Upper lobe of right lung (tissue), 1 donor: ENCODE data around the gene GARS1. TPM values are rescaled to one million over a fixed set of nuclear protein-coding genes. Genes with fewer than 3 reads are reported as not detected.

Experiments used
- ATAC-seq: fragments of 200-7000 bp; cut with Tn5 transposase; one replicate; pipeline ENCODE4 v1.9.1; 2020; ENCODE audit warnings: mild to moderate bottlenecking, moderate library complexity
- DNase-seq: peaks from one replicate; pipeline ENCODE4 v3.0.0-alpha.2; 2020
- H3K27ac ChIP-seq: fragments of 200-600 bp; one replicate; pipeline ENCODE4 v1.8.0; 2022
- H3K27me3 ChIP-seq: fragments of 200-600 bp; one replicate; pipeline ENCODE4 v1.8.0; 2022; ENCODE audit warnings: mild to moderate bottlenecking
- H3K36me3 ChIP-seq: fragments of 200-600 bp; one replicate; pipeline ENCODE4 v1.8.0; 2022
- H3K4me1 ChIP-seq: fragments of 200-600 bp; one replicate; pipeline ENCODE4 v1.8.0; 2022
- H3K4me3 ChIP-seq: fragments of 200-600 bp; one replicate; pipeline ENCODE4 v1.8.0; 2022; ENCODE audit warnings: mild to moderate bottlenecking
- H3K9me3 ChIP-seq: fragments of 200-600 bp; one replicate; pipeline ENCODE4 v1.8.0; 2022
- intact Hi-C: fragments of 100-400 bp; cut with DNase I; formaldehyde crosslinking; loops from one replicate; pipeline ENCODE4 v1.11.0; 2022
- total RNA-seq: library from RNA; stranded (reverse); fragmentation: NEBNext Ultra II Directional; extraction: Animal tissue kit (Norgen Biotek cat#: 25700); gene quantifications from one replicate; pipeline ENCODE4 v1.2.1, GENCODE V29; 2021
- TF ChIP-seq, protein P1 (sequence below): fragments of 200-600 bp; IDR thresholded peaks from one replicate; pipeline ENCODE4 v1.8.0; 2022; ENCODE audit warnings: antibody characterized with exemption
- donor health status: DM: no; HTN: yes; CAD: no; lungs with severe emphysema.

Gene GARS1
- total RNA-seq, 1 donor from 2014 or later = 68.4 TPM

DNA sequence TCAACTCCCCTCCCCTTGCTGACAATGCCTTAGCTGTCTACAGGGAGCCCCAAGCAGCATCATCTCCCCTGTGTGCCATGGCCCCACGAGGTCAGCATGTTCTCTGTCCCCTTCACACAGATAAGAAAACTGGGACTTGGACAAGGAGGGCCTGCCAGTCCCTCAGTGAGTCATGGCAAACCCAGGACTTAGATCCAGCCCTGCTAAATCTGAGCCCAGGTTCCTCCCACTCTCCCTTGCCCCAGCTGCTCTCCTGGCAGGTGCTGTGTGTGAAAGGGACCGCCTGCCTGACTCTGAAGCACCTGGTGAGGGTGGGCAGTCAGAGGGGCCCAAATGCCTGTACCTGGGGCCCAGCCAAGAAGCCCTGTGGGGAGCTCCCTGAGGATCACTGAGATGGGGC, 80.2 kb downstream of the GARS1 start:
- H3K9me3 ChIP-seq = no peaks in the 10 kb centered on the region
- peaks cover 12% of the 10 kb centered on the region for H3K27me3 ChIP-seq
- intact Hi-C loops = no loop called here
- TF ChIP-seq, protein P1, sequence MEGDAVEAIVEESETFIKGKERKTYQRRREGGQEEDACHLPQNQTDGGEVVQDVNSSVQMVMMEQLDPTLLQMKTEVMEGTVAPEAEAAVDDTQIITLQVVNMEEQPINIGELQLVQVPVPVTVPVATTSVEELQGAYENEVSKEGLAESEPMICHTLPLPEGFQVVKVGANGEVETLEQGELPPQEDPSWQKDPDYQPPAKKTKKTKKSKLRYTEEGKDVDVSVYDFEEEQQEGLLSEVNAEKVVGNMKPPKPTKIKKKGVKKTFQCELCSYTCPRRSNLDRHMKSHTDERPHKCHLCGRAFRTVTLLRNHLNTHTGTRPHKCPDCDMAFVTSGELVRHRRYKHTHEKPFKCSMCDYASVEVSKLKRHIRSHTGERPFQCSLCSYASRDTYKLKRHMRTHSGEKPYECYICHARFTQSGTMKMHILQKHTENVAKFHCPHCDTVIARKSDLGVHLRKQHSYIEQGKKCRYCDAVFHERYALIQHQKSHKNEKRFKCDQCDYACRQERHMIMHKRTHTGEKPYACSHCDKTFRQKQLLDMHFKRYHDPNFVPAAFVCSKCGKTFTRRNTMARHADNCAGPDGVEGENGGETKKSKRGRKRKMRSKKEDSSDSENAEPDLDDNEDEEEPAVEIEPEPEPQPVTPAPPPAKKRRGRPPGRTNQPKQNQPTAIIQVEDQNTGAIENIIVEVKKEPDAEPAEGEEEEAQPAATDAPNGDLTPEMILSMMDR = no peak
- no peaks in the 10 kb centered on the region for H3K4me1 ChIP-seq
- no peaks in the 10 kb centered on the region for H3K36me3 ChIP-seq
- ATAC-seq (no peak), DNase-seq (no peak)
- H3K4me3 ChIP-seq = no peak overlapping the region
- no peak overlapping the region for H3K27ac ChIP-seq

DNA sequence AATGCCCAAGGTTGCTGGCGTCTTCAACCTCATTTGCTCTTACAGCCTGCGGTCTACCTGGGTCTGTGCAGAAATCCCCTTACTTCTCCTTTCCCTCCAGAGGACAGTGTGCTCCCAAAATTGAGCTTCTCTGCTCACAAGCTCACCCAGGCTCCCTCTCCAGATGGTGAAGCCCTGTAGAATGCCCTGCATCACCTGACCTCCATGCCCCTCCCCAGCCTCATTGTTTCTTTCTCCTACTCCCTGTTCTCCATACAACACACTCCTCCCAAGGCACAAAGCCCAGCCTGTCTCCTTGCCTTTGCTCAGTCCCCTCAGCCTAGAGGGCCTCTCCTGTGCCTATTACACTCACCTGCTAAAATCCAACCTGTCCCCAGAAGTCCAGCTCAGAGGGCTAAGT, 84.1 kb downstream of the GARS1 start:
- H3K9me3 ChIP-seq = no peaks in the 10 kb centered on the region
- H3K27me3 ChIP-seq = peaks cover 49% of the 10 kb centered on the region
- intact Hi-C loops = no loop called here
- no peak overlapping the region for H3K4me3 ChIP-seq
- DNase-seq = no peak
- TF ChIP-seq, protein P1 = no peak
- no peaks in the 10 kb centered on the region for H3K36me3 ChIP-seq
- no peak for ATAC-seq
- peaks cover 17% of the 10 kb centered on the region for H3K4me1 ChIP-seq
- no peak overlapping the region for H3K27ac ChIP-seq

DNA sequence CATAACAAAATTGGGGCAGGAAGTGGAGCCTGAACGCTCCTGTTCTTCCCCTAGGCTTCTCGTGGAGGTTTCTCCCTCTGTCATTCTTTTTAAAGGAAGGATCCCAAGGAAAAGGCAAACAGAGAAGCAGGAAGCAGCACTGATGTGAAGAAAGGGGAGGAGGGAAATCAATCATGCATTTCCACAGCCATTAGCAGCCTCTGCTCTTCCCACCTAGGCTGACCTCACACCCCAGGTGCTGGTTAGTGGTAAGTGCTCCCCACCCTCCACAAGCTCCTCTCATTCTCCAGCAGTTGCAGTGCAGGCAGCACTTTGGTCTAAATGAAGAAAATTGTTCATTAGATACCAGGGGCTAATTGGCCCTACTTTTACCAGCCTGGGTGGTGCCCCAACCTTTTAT, 85.0 kb downstream of the GARS1 start:
- Histone ChIP-seq H3K4me3 (no peak overlapping the region), H3K36me3 (no peaks in the 10 kb centered on the region), H3K27ac (no peak overlapping the region), H3K9me3 (no peaks in the 10 kb centered on the region), H3K4me1 (peaks cover 17% of the 10 kb centered on the region), H3K27me3 (peaks cover 54% of the 10 kb centered on the region)
- DNase-seq = no peak
- ATAC-seq = no peak
- TF ChIP-seq, protein P1 = no peak
- intact Hi-C loops = no loop called here

DNA sequence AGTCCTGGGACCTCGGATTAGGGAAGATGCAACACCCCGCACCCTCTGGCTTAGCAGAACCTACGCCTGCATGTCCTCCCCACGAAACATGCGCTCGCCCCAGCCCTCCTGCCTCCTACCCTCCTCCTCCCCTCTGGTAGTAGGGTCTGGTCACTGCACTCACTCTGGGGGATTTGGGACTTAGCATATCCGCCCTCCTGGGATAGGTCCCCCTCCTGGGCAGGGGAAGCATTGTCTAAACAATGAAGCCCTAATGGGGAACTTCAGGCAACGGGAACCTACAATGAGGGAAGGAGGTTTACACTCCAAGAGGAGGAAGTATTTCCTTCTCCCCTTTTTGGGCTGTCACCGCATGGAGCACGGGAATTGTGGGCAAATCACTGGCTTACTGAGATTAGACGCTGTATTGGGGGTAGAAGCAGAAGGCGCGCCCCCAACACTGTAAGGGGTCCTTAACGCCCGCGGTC, 86.7 kb downstream of the GARS1 start:
- Histone ChIP-seq H3K36me3 (no peaks in the 10 kb centered on the region), H3K9me3 (no peaks in the 10 kb centered on the region), H3K4me3 (peak overlapping the region; percentile 46), H3K27me3 (peaks cover 54% of the 10 kb centered on the region), H3K27ac (no peak overlapping the region), H3K4me1 (peaks cover 17% of the 10 kb centered on the region)
- ATAC-seq = peak; percentile 2
- TF ChIP-seq, protein P1 = no peak
- DNase-seq = no peak
- intact Hi-C loops = no loop called here

DNA sequence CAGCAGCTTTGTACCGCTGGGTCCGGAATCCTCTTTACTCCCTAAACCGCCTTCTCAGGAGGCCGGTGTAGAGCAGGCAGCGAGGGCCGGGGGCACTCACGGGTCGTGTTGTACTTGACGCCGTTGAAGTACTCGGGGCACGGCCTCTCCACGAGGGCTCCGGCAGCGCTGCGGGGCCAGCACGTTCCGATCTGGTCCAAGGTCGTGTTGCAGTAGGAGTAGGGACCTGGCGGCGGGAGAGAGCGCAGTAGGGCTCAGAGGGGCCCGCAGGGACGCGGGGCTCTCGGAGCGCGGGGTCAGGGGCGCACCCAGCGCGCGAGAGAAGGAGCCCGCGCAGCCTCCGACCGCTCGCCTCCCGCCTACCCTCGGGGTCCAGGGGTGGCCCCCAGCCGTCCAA, 87.1 kb downstream of the GARS1 start:
- TF ChIP-seq, protein P1 = no peak
- Histone ChIP-seq H3K36me3 (no peaks in the 10 kb centered on the region), H3K9me3 (no peaks in the 10 kb centered on the region), H3K27ac (no peak overlapping the region), H3K4me3 (peak overlapping the region; percentile 46), H3K4me1 (peaks cover 17% of the 10 kb centered on the region), H3K27me3 (peaks cover 54% of the 10 kb centered on the region)
- ATAC-seq (peak; percentile 32), DNase-seq (peak; percentile 72)
- intact Hi-C loops = no loop called here
